Activated naive CD4-positive, alpha-beta T cell (primary cell): ENCODE results near the gene ZPBP2.
A peak's percentile ranks its signal among the peaks of the same experiment; 100 is the strongest.

Source experiments
- DNase-seq, 4 experiments: peaks; one replicate each; lab custom pipeline; 2025; lab: John Stamatoyannopoulos, UW

The ZPBP2 gene

DNA sequence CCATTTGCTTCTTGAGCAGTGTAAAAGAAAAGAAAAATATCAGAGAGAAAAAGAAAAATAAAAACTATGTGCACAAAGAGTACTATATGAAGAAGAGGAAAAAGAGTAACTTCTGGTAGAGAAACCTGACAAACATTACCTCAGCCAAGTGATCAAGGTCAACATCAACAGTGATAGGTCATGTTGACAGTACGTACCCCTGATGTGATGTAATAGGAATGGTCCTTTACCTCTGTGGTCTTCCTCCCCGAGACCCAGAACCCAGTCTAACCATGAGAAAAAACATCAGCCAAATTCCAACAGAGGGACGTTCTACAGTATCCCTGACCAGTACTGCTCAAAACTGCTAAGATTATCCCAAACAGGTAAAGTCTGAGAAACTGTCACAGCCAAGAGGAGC, 46.0 kb downstream of the ZPBP2 start:
- no peak for DNase-seq

- no peak for DNase-seq
These were observed 47.6 kb downstream of the ZPBP2 start for GRCh38 chr17:39915559-39915958.

GRCh38 chr17:39916918-39917317, 48.9 kb downstream of the ZPBP2 start:
- no peak for DNase-seq

- DNase-seq = no peak
These were observed 51.2 kb downstream of the ZPBP2 start for GRCh38 chr17:39919087-39919683.

- no peak for DNase-seq
These were observed 52.5 kb downstream of the ZPBP2 start for GRCh38 chr17:39920218-39921210.

DNA sequence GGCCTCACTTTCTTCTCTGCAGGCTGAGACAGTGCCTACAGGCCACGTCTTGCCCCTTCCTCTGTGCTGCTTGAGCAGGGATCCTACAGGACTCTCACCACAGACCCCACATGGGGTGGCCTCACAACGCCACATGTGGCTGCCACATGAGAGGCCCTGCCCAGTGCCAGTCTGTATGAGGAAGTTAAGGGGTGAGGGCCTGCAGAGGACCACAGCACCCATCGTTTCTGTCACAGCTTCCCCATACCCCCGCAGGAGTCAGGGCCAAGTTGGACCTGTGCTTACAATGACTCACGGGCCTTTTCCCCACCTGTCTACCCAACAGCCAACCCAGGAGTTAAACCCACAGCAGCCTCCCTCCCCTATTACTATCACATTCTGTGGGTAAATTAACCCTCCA, 53.3 kb downstream of the ZPBP2 start:
- no peak for DNase-seq

DNA sequence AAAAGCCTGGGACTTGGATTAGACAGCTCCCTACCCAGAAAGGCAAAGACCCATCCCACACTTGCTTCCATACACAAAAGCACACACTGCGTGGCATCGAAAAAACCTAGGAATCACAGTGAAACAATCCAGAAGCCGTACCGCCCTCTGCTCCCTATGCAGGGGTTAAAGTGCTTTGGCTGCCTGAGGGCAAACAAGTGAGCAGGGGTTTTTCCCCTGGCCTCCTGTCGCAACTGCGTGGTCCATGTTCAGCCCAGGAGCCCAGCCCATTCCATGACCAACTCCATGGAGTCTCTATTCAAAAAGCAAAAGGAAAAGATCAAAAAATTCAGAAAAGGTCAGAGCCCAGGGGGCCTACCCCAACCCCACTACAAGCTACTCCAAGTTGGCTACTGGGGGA, 54.0 kb downstream of the ZPBP2 start:
- DNase-seq = no peak

- DNase-seq = no peak
These were observed 55.2 kb downstream of the ZPBP2 start for GRCh38 chr17:39923230-39923629.

DNA sequence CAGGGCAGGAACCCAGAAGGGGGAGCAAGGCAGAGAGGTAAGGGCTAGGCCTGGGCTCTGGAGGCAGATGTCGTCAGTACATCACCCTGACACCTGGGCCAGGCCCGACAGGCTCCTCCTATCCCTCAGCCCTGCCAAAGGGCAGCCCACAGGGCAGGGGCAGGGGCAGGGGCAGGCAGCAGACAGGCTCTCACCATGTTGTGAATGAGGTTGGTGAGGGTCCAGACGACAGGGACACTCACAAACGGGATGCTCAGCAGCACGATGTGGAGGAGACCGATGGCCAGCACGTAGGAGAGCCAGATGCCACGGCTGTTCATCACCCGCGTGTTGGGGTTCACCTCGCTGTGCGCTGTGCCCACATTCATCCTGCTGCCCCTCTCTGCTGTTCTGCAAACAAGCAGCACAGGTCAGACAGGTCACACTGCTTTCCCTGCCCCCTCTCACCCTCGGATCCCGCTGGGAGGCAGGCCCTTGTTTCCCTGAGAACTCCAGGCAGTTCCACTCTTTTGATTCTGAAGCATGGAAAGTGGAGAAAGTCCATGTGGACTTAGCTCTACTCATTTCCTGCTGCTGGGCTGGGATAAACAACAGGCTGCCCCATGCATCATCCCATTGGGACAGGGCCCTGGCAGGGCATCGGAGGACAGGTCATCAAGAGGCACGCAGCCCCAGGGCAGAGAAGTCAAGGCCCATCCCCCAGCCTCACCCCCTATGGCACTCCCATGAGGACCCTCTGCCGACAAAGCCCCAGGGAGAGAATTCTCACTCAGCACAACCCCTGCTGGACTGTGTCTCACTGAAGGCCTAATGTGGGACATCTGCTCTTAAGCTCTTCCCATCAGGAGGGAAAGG, 56.1 kb downstream of the ZPBP2 start:
- DNase-seq = no peak

- no peak for DNase-seq
These were observed 56.7 kb downstream of the ZPBP2 start for GRCh38 chr17:39924691-39925055.

- no peak for DNase-seq
These were observed 57.5 kb downstream of the ZPBP2 start for GRCh38 chr17:39925282-39926134.

DNA sequence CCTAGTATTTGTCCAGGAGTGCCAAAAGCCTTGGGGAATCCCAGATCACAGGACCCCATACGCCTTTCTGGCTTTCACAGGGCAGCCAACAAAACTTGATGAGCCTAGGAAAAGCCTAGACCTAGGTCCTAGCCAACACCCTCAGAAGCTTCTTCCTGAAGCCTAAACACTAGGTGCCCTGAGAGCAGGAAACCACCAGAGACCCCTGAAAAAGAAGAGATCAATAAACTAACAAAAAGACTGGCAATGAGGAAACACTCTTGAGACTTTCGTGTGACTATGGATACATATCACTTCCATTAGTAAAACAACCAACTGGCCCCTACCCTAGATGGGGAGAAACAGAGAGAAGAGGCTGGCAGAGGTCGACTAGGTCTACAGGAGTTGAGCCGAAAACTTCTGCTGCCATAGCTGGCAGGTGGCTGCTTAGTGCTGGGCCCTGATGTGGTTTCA, 58.2 kb downstream of the ZPBP2 start:
- DNase-seq = no peak

DNA sequence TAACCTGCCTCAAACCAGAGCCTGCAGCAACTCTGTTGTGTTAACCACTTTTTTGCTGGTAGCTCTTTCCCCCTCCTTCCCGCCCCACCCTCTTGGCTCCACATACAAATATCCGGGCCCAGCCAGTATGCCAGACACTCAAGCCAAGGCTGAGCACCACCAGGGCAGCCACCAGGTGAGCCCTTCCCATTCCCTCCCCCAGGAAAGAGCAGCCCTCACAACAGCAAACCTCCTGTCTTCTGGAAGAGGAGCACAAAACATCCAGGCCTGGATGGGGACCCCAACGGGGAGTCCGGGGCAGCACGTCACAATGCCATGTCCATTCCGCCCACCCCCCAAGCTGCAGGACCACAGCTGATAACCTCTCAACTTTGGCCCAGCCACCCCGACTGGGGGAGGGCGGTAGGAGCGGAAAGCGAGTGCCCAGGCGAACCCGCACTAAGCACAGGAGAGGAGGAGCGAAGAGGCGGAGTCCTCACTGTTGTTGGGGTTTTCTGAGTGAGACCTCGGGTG, 58.6 kb downstream of the ZPBP2 start:
- DNase-seq = peak in 2 of 4 experiments; percentile 47 to 54
